Breast epithelium (tissue), 3 donors: ENCODE data around the gene TBC1D28.
"Not testable (repeated sequence)": the region's sequence is repeated elsewhere in the genome, so short reads cannot be mapped to it uniquely, and the experiment has no call there.

ENCODE experiments used
- CTCF ChIP-seq, 3 donors: fragments of 450-650 bp; IDR thresholded peaks; one replicate each; pipeline ENCODE4 v1.5.1; 2016 to 2017; ENCODE audit warnings: antibody characterized with exemption in 3 of 3, mild to moderate bottlenecking in 3 of 3, moderate library complexity in 3 of 3
- POLR2A ChIP-seq: fragments of 450-650 bp; IDR thresholded peaks from one replicate; pipeline ENCODE4 v1.6.1; 2016; ENCODE audit warnings: antibody characterized with exemption, mild to moderate bottlenecking, moderate library complexity

- not testable (repeated sequence) for TF ChIP-seq CTCF (IDR thresholded peaks at IDR 0.05); POLR2A
These were observed 5.9 kb upstream of the TBC1D28 start for GRCh38 chr17:18650094-18650493.
